Measurements from ENCODE around the gene EXOSC3. TPM values are rescaled to one million over a fixed set of nuclear protein-coding genes. Genes with fewer than 3 reads are reported as not detected.
"Not testable (repeated sequence)": the region's sequence is repeated elsewhere in the genome, so short reads cannot be mapped to it uniquely, and the experiment has no call there.

EXOSC3 gene
- total RNA-seq, 2 experiments from 2014 or later = 67.8 to 72.1 TPM

DNA sequence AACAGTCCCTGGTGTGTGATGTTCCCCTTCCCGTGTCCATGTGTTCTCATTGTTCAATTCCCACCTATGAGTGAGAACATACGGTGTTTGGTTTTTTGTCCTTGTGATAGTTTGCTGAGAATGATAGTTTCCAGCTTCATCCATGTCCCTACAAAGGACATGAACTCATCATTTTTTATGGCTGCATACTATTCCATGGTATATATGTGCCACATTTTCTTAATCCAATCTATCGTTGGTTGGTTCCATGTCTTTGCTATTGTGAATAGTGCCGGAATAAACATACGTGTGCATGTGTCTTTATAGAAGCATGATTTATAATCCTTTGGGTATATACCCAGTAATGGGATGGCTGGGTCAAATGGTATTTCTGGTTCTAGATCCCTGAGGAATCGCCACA lies 19.6 kb downstream of the EXOSC3 start:
- H3K27ac Mint-ChIP-seq; ATAC-seq (ENCODE audit: low read depth); POLR2A ChIA-PET; H3K4me1 Mint-ChIP-seq; H3K4me3 Mint-ChIP-seq; H3K27me3 Mint-ChIP-seq; DNase-seq; H3K9me3 Mint-ChIP-seq: not testable (repeated sequence)
- H3K36me3 Mint-ChIP-seq = peaks cover 27% of the 10 kb centered on the region

DNA sequence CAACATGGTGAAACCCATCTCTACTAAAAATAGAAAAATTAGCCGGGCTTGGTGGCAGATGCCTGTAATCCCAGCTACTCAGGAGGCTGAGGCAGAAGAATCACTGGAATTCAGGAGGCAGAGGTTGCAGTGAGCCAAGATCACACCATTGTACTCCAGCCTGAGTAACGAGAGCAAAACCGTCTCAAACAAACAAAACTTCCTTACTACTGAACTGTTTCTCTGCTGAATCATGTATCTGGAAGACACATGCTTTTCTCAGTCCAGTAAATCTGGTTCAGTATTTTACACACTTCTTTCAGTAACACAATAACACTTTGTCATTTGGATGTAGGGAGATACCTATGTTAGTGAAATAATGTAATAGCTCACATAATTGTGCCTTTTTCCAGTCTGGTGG lies 23.4 kb downstream of the EXOSC3 start:
- Mint-ChIP-seq H3K4me1 (peaks cover 4% of the 10 kb centered on the region), H3K27ac (no peak overlapping the region), H3K4me3 (no peak overlapping the region), H3K36me3 (peaks cover 22% of the 10 kb centered on the region), H3K9me3 (no peaks in the 10 kb centered on the region), H3K27me3 (no peaks in the 10 kb centered on the region)
- POLR2A ChIA-PET = no interaction called here
- DNase-seq (no peak), ATAC-seq (ENCODE audit: low read depth) (no peak)

- H3K4me1 Mint-ChIP-seq = peaks cover 5% of the 10 kb centered on the region
- H3K36me3 Mint-ChIP-seq = peaks cover 16% of the 10 kb centered on the region
- H3K9me3 Mint-ChIP-seq = no peaks in the 10 kb centered on the region
- POLR2A ChIA-PET = no interaction called here
- no peaks in the 10 kb centered on the region for H3K27me3 Mint-ChIP-seq
- DNase-seq = no peak
- ATAC-seq (ENCODE audit: low read depth) = no peak
- H3K27ac Mint-ChIP-seq = no peak overlapping the region
- H3K4me3 Mint-ChIP-seq = no peak overlapping the region
These were observed 24.3 kb downstream of the EXOSC3 start for GRCh38 chr9:37760416-37761161.

DNA sequence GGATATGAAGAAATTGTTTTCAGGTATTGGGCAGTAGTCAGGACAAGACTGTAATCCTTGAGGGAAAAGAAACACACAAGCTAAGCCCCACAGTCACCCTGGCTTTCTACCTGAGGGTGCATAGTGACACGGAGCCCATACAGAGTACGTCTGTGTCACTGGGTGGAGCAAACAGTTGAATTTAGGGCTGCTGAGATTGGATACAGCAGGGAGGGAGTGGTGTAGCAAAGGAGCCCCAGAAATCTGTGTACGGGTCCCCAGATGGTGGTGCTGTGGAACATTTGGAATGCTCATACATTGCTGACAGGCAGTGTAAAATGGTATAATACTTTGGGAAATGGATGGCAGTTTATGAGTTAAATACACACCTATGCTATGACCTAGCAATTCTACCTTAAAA lies 26.1 kb downstream of the EXOSC3 start:
- ATAC-seq (ENCODE audit: low read depth) = no peak
- no peak for DNase-seq
- H3K9me3 Mint-ChIP-seq = no peaks in the 10 kb centered on the region
- POLR2A ChIA-PET = no interaction called here
- H3K4me3 Mint-ChIP-seq = no peak overlapping the region
- H3K27me3 Mint-ChIP-seq = no peaks in the 10 kb centered on the region
- no peak overlapping the region for H3K27ac Mint-ChIP-seq
- H3K4me1 Mint-ChIP-seq = peaks cover 18% of the 10 kb centered on the region
- H3K36me3 Mint-ChIP-seq = peaks cover 8% of the 10 kb centered on the region

- ATAC-seq (ENCODE audit: low read depth) = peak; percentile 88
- H3K27ac Mint-ChIP-seq = peak within 1 kb of the TSS; percentile 84
- peak; percentile 76 for DNase-seq
- peaks cover 18% of the 10 kb centered on the region for H3K4me1 Mint-ChIP-seq
- H3K4me3 Mint-ChIP-seq = peak within 1 kb of the TSS; percentile 89
- POLR2A ChIA-PET = interaction anchor here (0.6 to 1.2 kb wide), 3 partner anchors 31 to 56 kb away, joined by 3 to 4 read pairs (median 3); partner anchors contain the start of genes DCAF10 and EXOSC3
- H3K27me3 Mint-ChIP-seq = no peaks in the 10 kb centered on the region
- H3K9me3 Mint-ChIP-seq = no peaks in the 10 kb centered on the region
- peaks cover 4% of the 10 kb centered on the region for H3K36me3 Mint-ChIP-seq
These were observed 31.2 kb downstream of the EXOSC3 start, which contains the start of gene TRMT10B for GRCh38 chr9:37753489-37754190. Gene TRMT10B, plus strand, starts transcription at chr9:37753805. Its CDS starts 8,127 bp downstream, at chr9:37761932.

DNA sequence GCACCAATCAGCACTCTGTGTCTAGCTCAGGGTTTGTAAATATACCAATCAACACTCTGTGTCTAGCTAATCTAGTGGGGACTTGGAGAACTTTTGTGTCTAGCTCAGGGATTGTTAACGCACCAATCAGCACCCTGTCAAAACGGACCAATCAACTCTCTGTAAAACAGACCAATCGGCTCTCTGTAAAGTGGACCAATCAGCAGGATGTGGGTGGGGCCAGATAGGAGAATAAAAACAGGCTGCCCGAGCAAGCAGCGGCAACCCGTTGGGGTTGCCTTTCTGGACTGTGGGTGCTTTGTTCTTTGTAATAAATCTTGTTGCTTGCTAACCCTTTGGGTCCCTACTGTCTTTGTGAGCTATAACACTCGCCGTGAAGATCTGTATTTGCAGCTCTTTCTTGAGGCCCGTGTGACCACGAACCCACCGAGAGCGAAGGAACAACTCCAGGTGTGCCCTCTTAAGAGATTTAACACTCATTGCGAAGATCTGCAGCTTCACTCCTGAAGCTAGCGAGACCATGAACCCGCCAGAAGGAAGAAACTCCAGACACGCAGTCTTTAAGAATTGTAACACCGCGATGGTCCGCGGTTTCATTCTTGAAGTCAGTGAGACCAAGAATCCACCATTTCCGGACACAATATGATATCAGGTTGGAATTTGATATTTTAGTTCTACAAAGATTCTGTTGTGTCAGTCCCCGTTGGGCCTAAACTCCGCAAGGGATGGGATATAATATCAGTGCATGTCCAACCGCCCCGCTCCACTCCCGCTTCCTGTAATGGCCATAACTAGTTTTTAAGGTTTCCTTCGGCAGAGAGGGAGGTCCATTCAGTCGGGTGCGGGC lies 32.0 kb downstream of the EXOSC3 start:
- DNase-seq (no peak), ATAC-seq (ENCODE audit: low read depth) (no peak)
- Mint-ChIP-seq H3K4me3 (peak overlapping the region; percentile 89), H3K27ac (peak overlapping the region; percentile 84), H3K9me3 (no peaks in the 10 kb centered on the region), H3K4me1 (peaks cover 18% of the 10 kb centered on the region), H3K27me3 (no peaks in the 10 kb centered on the region), H3K36me3 (peaks cover 4% of the 10 kb centered on the region)
- POLR2A ChIA-PET = interaction anchor here (0.6 to 1.2 kb wide), 5 partner anchors 32 to 267 kb away, joined by 3 to 4 read pairs (median 3); partner anchors contain the start of genes DCAF10, EXOSC3 and POLR1E

GRCh38 chr9:37752112-37752511 lies 32.8 kb downstream of the EXOSC3 start:
- H3K4me1 Mint-ChIP-seq = peaks cover 18% of the 10 kb centered on the region
- H3K36me3 Mint-ChIP-seq; H3K27ac Mint-ChIP-seq; H3K4me3 Mint-ChIP-seq; DNase-seq; ATAC-seq (ENCODE audit: low read depth); H3K27me3 Mint-ChIP-seq; H3K9me3 Mint-ChIP-seq: not testable (repeated sequence)
- POLR2A ChIA-PET = interaction anchor here (1.0 to 1.2 kb wide), 3 partner anchors 32 to 267 kb away, joined by 3 read pairs; partner anchors contain the start of genes DCAF10 and POLR1E

DNA sequence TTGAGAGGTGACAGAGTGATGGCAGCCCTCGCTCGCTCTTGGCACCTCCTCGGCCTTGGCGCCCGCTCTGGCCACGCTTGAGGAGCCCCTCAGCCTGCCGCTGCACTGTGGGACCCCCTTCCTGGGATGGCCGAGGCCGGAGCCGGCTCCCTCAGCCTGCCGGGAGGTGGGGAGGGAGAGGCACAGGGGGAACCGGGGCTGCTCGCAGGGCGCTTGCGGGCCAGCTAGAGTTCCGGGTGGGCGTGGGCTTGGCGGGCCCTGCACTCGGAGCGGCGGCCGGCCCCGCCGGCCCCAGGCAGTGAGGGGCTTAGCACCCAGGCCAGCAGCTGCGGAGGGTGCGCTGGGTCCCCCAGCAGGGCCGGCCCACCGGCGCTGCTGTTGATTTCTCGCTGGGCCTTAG lies 33.2 kb downstream of the EXOSC3 start:
- not testable (repeated sequence) for H3K27ac Mint-ChIP-seq; H3K4me3 Mint-ChIP-seq; H3K9me3 Mint-ChIP-seq; H3K27me3 Mint-ChIP-seq; DNase-seq; H3K36me3 Mint-ChIP-seq; ATAC-seq (ENCODE audit: low read depth)
- peaks cover 18% of the 10 kb centered on the region for H3K4me1 Mint-ChIP-seq
- POLR2A ChIA-PET = interaction anchor here (1.0 kb wide), 1 partner anchor 33 kb away, joined by 3 read pairs; no protein-coding TSS in a partner anchor

DNA sequence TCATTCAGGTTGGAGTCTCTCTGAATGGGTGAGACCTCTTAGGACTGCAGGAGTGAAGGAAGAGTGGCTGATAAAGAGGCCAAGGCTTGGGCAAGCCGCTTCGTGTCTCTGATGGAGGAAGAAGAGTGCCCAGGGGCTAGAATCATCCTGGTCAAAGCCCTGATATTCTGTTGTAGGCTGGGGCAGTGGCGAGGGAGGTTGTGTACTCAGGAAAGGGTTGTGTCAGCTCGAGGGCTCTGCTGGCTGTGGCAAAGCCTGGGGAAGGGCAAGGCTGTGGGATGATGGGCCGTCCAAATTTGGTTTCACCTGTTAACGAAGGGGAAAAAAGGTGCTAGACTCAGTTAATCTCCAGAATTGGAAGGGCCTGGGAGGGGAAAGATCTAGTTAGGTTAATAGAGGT lies 33.7 kb downstream of the EXOSC3 start:
- Mint-ChIP-seq H3K27ac (no peak overlapping the region), H3K36me3 (peaks cover 4% of the 10 kb centered on the region), H3K27me3 (no peaks in the 10 kb centered on the region), H3K9me3 (no peaks in the 10 kb centered on the region), H3K4me1 (peaks cover 18% of the 10 kb centered on the region), H3K4me3 (no peak overlapping the region)
- ATAC-seq (ENCODE audit: low read depth) (no peak), DNase-seq (no peak)
- POLR2A ChIA-PET = no interaction called here

- ATAC-seq (ENCODE audit: low read depth) = no peak
- Mint-ChIP-seq H3K4me1 (peaks cover 6% of the 10 kb centered on the region), H3K9me3 (no peaks in the 10 kb centered on the region), H3K36me3 (no peaks in the 10 kb centered on the region), H3K27me3 (no peaks in the 10 kb centered on the region), H3K27ac (no peak overlapping the region), H3K4me3 (no peak overlapping the region)
- no peak for DNase-seq
- POLR2A ChIA-PET = no interaction called here
These were observed 35.7 kb downstream of the EXOSC3 start for GRCh38 chr9:37749129-37749528.

DNA sequence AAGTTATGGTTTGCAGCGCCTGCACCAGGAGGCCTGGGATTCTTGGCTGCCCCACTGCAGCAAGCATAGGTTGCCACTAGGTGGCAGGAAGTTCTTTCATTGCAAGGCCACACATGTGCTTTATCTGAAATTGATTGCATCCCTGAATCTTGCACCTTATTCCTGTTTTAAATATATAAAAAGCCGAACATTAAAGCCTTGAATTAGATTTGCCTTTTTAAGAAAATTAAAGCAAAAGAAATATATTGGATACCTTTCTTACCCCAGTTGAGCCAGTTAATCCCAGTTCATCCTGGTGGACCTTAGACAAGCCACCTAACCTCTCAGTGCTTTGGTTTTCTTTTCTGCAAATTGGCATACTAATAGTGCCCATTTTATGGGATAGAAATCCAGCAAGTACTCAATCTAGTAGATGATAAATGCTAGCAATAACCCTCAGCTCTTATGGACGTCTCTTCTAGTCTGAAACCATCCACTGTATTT lies 37.6 kb downstream of the EXOSC3 start:
- no peak overlapping the region for H3K4me3 Mint-ChIP-seq
- no peaks in the 10 kb centered on the region for H3K9me3 Mint-ChIP-seq
- H3K36me3 Mint-ChIP-seq = no peaks in the 10 kb centered on the region
- DNase-seq (peak; percentile 56), ATAC-seq (ENCODE audit: low read depth) (peak; percentile 88)
- H3K27me3 Mint-ChIP-seq = no peaks in the 10 kb centered on the region
- POLR2A ChIA-PET = no interaction called here
- H3K27ac Mint-ChIP-seq = no peak overlapping the region
- H3K4me1 Mint-ChIP-seq = no peaks in the 10 kb centered on the region

DNA sequence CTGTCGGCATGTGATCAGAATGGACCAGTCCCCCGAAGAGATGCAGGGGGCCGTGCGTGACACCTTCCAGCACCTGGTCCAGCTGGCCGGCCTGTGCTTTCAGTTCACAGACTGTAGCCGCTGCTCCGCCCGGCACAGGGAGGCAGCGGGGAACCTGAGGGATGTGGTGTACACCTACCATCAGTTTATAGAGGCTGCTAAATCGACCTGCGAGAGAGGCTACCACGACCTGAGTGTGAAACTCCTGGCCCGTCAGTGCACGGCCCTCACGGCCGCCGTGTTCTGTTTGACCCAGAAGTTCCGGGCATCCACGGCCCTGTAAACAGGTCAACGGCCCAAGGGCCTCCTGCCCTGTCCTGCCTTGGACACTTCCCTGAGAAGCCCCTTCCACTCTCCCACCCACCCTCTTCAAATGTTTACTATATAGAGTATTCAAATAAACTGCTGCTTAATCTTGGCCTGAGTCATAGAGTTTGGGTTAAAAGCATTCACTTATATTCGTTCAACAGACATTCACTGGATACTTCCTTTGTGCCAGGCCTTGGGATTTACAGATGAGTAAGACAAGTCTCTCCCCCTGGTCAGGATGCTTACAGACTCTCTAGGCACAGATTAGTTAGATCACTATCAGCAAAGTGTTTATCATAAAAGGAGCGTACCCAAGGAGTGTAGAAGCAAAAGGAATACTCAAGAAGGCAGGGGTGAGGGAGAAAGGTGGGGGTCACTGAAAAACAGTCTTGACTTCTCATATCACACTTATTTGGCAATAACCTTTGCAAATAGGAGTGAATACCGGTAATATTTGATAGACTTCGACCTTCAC lies 38.2 kb downstream of the EXOSC3 start:
- Mint-ChIP-seq H3K4me3 (no peak overlapping the region), H3K9me3 (no peaks in the 10 kb centered on the region), H3K27me3 (no peaks in the 10 kb centered on the region), H3K27ac (no peak overlapping the region), H3K36me3 (no peaks in the 10 kb centered on the region), H3K4me1 (no peaks in the 10 kb centered on the region)
- DNase-seq (no peak), ATAC-seq (ENCODE audit: low read depth) (no peak)
- POLR2A ChIA-PET = no interaction called here

Data from activated naive CD8-positive, alpha-beta T cell treated with anti-CD3 and anti-CD28 coated beads, Interleukin-2, amount 10 ng/mL, durations not matched to agents 7 days and 5 days (primary cell).